ENCODE measurements around the gene NDRG4. TPM values are rescaled to one million over a fixed set of nuclear protein-coding genes. Genes with fewer than 3 reads are reported as not detected.

The NDRG4 gene
- total RNA-seq, 1 donor from 2014 or later, result 128 TPM

GRCh38 chr16:58502217-58502921 is 2.4 kb downstream of the NDRG4 start:
- intact Hi-C loops (cut with DNase I), result no loop called here

GRCh38 chr16:58503166-58503862 is 3.4 kb downstream of the NDRG4 start:
- peaks cover 20% of the 10 kb centered on the region for H3K4me1 ChIP-seq
- peaks cover 0 to 3% of the 10 kb centered on the region in 2 donors for H3K36me3 ChIP-seq
- H3K27ac ChIP-seq, result no peak overlapping the region
- no peaks in the 10 kb centered on the region for H3K27me3 ChIP-seq
- no peak overlapping the region for H3K4me3 ChIP-seq
- DNase-seq (ENCODE audit: extremely low spot score in 2 of 2), result no peak
- H3K9me3 ChIP-seq, result no peaks in the 10 kb centered on the region
- TF ChIP-seq POLR2AphosphoS5 (IDR thresholded peaks at IDR 0.05; ENCODE audit: insufficient read depth in 1 of 2, low read depth in 1 of 2), result no peak
- no peak for TF ChIP-seq POLR2A (IDR thresholded peaks at IDR 0.05)
- no peak for TF ChIP-seq CTCF (IDR thresholded peaks at IDR 0.05)
- intact Hi-C loops (cut with DNase I), result no loop called here

More at GRCh38 chr16:58502217-58502921, 2.4 kb downstream of the NDRG4 start:
- TF ChIP-seq POLR2AphosphoS5 (IDR thresholded peaks at IDR 0.05; ENCODE audit: insufficient read depth in 1 of 2, low read depth in 1 of 2), result no peak
- TF ChIP-seq POLR2A (IDR thresholded peaks at IDR 0.05), result no peak
- TF ChIP-seq CTCF (IDR thresholded peaks at IDR 0.05), result no peak
- no peak overlapping the region for H3K27ac ChIP-seq
- peaks cover 20% of the 10 kb centered on the region for H3K4me1 ChIP-seq
- peaks cover 0 to 3% of the 10 kb centered on the region in 2 donors for H3K36me3 ChIP-seq
- no peaks in the 10 kb centered on the region for H3K9me3 ChIP-seq
- H3K4me3 ChIP-seq, result no peak overlapping the region
- H3K27me3 ChIP-seq, result no peaks in the 10 kb centered on the region
- no peak for DNase-seq (ENCODE audit: extremely low spot score in 2 of 2)

- TF ChIP-seq POLR2AphosphoS5 (IDR thresholded peaks at IDR 0.05; ENCODE audit: insufficient read depth in 1 of 2, low read depth in 1 of 2), result no peak
- no peak for TF ChIP-seq POLR2A (IDR thresholded peaks at IDR 0.05)
- no peak for TF ChIP-seq CTCF (IDR thresholded peaks at IDR 0.05)
- H3K27me3 ChIP-seq, result no peaks in the 10 kb centered on the region
- intact Hi-C loops (cut with DNase I), result no loop called here
These were observed 4.1 kb downstream of the NDRG4 start for GRCh38 chr16:58503863-58504688.

GRCh38 chr16:58506241-58507194 is 6.6 kb downstream of the NDRG4 start:
- no peaks in the 10 kb centered on the region for H3K9me3 ChIP-seq
- DNase-seq (ENCODE audit: extremely low spot score in 2 of 2), result no peak
- H3K4me3 ChIP-seq, result no peak overlapping the region
- peaks cover 3% of the 10 kb centered on the region for H3K4me1 ChIP-seq
- no peak for TF ChIP-seq POLR2A (IDR thresholded peaks at IDR 0.05)
- TF ChIP-seq POLR2AphosphoS5 (IDR thresholded peaks at IDR 0.05; ENCODE audit: insufficient read depth in 1 of 2, low read depth in 1 of 2), result no peak
- no peak for TF ChIP-seq CTCF (IDR thresholded peaks at IDR 0.05)
- H3K27ac ChIP-seq, result no peak overlapping the region
- intact Hi-C loops (cut with DNase I), result no loop called here
- H3K27me3 ChIP-seq, result no peaks in the 10 kb centered on the region
- H3K36me3 ChIP-seq, result peaks cover 0 to 3% of the 10 kb centered on the region in 2 donors

More at GRCh38 chr16:58503863-58504688, 4.1 kb downstream of the NDRG4 start:
- Histone ChIP-seq H3K4me3 (no peak overlapping the region), H3K36me3 (peaks cover 0 to 3% of the 10 kb centered on the region in 2 donors), H3K27ac (no peak overlapping the region), H3K9me3 (no peaks in the 10 kb centered on the region), H3K4me1 (peaks cover 20% of the 10 kb centered on the region)
- no peak for DNase-seq (ENCODE audit: extremely low spot score in 2 of 2)

Measured in vagina (tissue), 2 donors.